Posterior vena cava (tissue), 2 donors: Measurements from ENCODE around the gene MED4. TPM values are rescaled to one million over a fixed set of nuclear protein-coding genes. Genes with fewer than 3 reads are reported as not detected.

Source experiments
- DNase-seq: peaks from one replicate; pipeline ENCODE4 v3.0.0-alpha.2; 2020; ENCODE audit warnings: low spot score
- intact Hi-C, 2 donors: fragments of 100-400 bp; cut with DNase I; formaldehyde crosslinking; loops; one replicate each; pipeline versions ENCODE4 v1.14.1 to v1.14.2; 2022 to 2023
- total RNA-seq, 2 donors: library from RNA; stranded (reverse); fragmentation: NEBNext Ultra II Directional; extraction: Animal tissue kit (Norgen Biotek cat#: 25700); gene quantifications; one replicate each; pipeline ENCODE4 v1.2.1, GENCODE V29; 2021
- donor health status: DM: yes; HTN: yes; CAD: no.
- donor health status: DM: yes; HTN: yes; CAD: no.

Gene MED4
- total RNA-seq, 2 donors from 2014 or later: 38.6 to 41.6 TPM

DNA sequence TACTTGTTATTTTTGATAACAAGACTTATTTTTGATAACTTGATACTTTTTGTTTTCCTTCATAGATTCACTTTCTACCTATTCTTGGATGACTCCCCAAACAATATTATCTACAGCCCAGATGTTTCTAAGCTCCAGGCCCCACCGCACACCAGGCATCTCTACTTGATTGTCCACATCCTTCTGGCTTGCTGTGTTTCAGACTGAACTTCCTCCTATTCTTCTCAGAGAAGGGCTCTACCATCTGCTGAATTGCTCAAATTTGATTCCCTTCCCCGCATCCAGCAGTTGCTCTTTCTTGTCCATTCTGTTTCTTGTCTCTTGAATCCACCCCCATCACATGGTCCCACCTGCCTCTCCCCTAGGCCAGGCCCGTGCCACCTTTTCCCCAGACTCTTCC, 44.4 kb downstream of the MED4 start:
- intact Hi-C loops: no loop called here
- no peak for DNase-seq

DNA sequence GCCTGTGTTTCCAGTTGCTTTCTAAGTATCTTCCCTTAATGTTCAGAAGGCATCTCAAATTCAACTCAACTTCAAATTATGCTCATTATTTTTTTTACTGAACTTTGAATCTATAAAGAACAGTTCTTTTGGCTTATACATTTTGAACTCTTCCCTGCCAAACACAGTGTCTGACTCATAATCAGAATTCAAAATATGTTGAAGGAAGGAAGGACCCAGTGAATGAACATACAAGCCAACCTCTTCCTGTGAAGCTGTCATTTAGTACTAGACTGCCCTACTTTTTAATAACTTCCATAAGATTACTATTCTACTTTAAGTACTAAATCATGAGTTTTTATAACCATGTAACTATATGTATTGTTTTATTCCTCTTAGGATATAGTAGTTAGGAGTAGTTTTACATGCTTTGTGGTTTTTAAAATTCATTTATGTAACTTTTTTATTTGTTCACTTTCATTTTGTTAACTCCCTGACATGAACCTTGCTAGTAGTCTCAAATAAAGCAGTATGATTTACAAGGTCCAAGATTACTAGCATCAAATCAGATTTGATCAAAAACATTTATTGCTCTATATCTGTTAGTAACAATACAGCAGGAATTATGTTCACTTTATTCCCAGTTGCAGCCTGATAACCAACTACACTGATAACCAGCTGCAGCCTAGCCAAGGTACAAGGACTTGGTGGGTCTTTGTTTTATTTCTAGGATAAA, 51.0 kb downstream of the MED4 start:
- intact Hi-C loops: no loop called here
- DNase-seq: no peak

DNA sequence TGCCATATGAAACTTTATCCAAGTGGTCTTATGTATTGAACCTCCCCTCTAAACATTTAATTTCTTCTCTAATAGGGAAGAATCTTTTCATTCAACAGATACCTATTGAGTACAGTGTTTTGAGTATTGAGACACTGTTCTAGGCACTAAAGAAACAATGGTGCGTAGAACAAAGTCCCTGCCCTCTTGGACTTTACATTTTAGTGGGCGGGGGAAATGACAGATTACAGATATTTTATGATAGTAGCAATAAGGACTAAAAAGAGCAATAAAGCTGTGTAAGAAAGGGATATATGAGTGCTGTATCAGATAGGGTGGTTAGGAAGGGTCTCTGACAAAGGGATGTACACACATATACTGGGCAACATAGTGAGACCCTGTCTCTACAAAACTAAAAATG, 52.0 kb downstream of the MED4 start:
- intact Hi-C loops: no loop called here
- DNase-seq: no peak

DNA sequence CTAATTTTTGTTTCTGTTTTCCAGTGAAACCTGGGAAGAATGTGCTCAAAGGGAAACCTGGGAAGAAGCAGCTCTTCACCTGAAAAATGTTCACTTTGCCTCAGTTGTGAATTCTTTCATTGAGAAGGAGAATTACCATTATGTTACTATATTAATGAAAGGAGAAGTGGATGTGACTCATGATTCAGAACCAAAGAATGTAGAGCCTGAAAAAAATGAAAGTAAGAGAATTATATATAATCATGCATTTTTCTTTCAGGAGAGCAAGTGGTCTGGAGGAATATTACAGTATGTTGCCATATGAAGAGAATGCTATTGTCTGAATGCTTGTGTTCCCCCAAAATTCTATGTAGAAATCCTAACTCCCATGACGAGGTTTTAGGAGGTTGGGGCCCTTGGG, 54.0 kb downstream of the MED4 start:
- intact Hi-C loops: no loop called here
- no peak for DNase-seq

DNA sequence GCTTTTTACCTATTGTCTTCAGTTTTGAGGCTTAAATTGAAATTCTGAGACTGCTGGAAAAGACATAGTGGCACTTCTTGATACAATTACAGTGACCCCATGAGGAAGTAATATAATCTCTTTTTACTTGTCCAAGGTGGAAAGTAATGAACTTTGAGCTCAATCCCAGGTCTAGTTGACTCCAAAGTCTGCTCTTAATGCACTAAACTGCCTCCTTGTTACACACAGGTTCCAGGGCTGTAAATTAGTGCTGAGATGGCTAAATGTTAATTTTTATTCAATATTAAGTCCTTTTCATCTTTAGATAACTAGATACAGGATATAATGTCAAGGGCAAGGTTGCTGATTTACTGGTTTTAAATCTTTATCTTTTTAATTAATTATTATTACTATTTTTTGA, 54.9 kb downstream of the MED4 start:
- intact Hi-C loops: no loop called here
- DNase-seq: no peak

DNA sequence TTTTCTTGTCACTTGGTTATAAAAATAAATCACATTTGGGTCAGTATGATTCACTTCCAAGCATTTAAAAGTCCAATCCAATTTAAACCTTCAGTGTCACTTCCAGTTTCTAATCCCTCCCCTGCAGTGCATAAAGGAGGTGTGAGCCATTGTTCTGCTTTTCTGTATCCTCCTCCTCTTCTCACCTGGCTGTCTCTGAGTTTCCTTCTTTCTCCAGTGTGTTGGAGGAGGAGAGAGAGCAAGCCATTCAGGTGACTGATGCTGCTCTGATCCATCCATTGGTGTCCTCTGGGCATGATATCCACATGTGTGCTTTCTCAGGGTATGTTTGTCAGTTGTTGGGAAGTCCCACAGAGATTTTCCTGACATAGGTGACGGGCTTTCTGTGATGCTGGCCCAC, 56.1 kb downstream of the MED4 start:
- intact Hi-C loops: no loop called here
- DNase-seq: no peak

DNA sequence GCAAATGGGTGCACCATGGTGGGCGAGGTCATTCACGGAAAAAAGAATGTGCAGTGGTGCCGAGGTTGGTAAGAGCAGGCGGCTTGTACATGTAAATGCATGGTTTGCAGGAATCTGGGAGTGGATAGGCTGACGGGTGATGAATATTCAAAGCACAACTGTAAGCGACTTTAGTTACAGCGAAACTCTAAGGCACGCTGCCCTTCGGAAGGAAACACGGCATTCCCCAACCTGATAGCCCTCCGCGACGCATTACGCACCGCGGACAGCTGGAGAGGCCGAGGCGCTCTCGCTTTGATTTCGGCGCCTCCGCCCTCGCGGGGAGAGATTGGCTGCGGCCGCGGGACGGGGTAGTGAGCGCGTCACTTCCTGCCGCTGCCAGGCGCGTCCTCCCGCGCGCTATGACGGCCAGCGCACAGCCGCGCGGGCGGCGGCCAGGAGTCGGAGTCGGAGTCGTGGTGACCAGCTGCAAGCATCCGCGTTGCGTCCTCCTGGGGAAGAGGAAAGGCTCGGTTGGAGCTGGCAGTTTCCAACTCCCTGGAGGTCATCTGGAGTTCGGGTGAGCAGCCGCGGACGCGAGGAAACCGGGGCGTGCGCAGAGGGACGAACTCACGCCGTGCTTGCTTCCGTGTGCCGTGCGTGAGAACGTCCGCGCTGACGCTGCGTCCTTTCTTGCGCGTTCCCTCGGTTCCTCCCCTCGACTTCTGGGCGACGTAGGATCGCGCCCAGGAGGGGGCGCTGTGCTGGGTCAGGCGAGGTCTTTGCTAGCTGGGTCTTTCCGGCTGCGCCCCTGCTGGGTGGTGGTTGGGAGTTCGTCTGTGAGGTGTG, 57.3 kb downstream of the MED4 start, which contains the start of gene NUDT15:
Gene NUDT15, plus strand, starts transcription at position 381 of the 828 bp plus-strand sequence. Its CDS starts 21 bp downstream, at position 402.
- intact Hi-C loops: no loop called here
- peak; percentile 99 for DNase-seq

DNA sequence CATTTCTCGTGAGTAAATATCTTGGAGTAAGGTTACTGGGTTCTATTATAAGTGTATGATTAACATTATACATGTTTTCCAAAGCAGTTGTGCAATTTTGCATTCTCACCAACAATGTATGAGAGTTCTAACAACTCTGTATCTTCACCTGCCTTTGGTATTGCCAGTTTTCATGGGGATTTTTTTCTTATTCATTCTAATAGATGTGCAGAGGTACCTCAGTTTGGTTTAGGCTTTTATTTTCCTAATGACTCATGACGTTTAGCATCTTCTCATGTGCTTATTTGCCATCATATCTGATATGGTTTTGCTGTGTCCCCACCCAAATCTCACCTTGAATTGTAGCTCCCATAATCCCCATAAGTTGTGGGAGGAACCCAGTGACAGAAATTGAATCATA, 65.0 kb downstream of the MED4 start:
- intact Hi-C loops: no loop called here

DNA sequence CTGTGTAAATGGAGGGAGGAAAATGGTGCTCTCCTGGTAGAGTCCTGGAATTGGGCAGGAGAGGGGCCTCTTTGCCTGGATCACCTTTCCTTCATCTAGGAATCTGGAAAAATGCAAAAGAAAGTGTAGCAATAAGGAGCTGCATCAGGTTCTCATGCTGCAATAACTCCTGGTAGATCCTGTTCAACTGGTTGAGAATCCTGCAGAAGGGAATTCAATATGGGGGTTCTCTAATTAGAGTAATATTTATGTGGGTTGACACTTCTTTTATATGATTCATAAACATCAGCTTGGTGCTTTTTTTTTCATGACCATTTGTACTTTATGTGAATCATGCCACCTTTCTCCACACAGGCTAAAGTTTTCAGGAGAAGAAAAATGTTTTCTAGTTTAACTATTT, 66.8 kb downstream of the MED4 start:
- intact Hi-C loops: no loop called here

More for the DNA sequence above, 65.0 kb downstream of the MED4 start:
- no peak for DNase-seq

More for the DNA sequence above, 66.8 kb downstream of the MED4 start:
- DNase-seq: no peak

Other genes starting within 250 kb of the MED4 start
- gene SUCLA2, start 93.8 kb downstream of the MED4 start, total RNA-seq: 10 to 100 TPM; 41.8 to 44.1 TPM
- gene NUDT15, start 57.4 kb downstream of the MED4 start, total RNA-seq: 10 to 100 TPM in 1 of 2 donors, 1 to 10 TPM in 1; 8.5 to 10.3 TPM
- 100 to 1,000 TPM; 425 to 605 TPM for gene ITM2B, start 138.1 kb upstream of the MED4 start, total RNA-seq
- 10 to 100 TPM; 33.3 to 35.9 TPM for gene RB1, start 208.6 kb upstream of the MED4 start, total RNA-seq